NCI-H1436 (cell line): ENCODE measurements around the gene CTIF.
A peak's percentile ranks its signal among the peaks of the same experiment; 100 is the strongest.

ENCODE experiments used
- DNase-seq: peaks from one replicate; lab custom pipeline; 2025; lab: John Stamatoyannopoulos, UW

Gene CTIF

GRCh38 chr18:48551100-48551499 lies 12.3 kb downstream of the CTIF start:
- no peak for DNase-seq

GRCh38 chr18:48552130-48552529 lies 13.3 kb downstream of the CTIF start:
- no peak for DNase-seq

- DNase-seq: no peak
Observed at GRCh38 chr18:48553236-48553635, 14.4 kb downstream of the CTIF start.

- DNase-seq: no peak
Observed at GRCh38 chr18:48554610-48555400, 16.0 kb downstream of the CTIF start.

GRCh38 chr18:48555465-48555995 lies 16.7 kb downstream of the CTIF start:
- no peak for DNase-seq

- no peak for DNase-seq
Observed at GRCh38 chr18:48557640-48558174, 18.9 kb downstream of the CTIF start.

- DNase-seq: no peak
Observed at GRCh38 chr18:48558248-48558647, 19.4 kb downstream of the CTIF start.

- no peak for DNase-seq
Observed at GRCh38 chr18:48560491-48560890, 21.7 kb downstream of the CTIF start.

GRCh38 chr18:48562075-48562474 lies 23.2 kb downstream of the CTIF start:
- no peak for DNase-seq

- no peak for DNase-seq
Observed at GRCh38 chr18:48563027-48563426, 24.2 kb downstream of the CTIF start.

GRCh38 chr18:48564139-48564538 lies 25.3 kb downstream of the CTIF start:
- DNase-seq: no peak

GRCh38 chr18:48565105-48565504 lies 26.3 kb downstream of the CTIF start:
- no peak for DNase-seq

- no peak for DNase-seq
Observed at GRCh38 chr18:48566589-48566988, 27.8 kb downstream of the CTIF start.

GRCh38 chr18:48567388-48567787 lies 28.6 kb downstream of the CTIF start:
- no peak for DNase-seq

- DNase-seq: peak; percentile 7
Observed at GRCh38 chr18:48569139-48569914, 30.5 kb downstream of the CTIF start.

GRCh38 chr18:48569915-48570264 lies 31.1 kb downstream of the CTIF start:
- DNase-seq: no peak

GRCh38 chr18:48570313-48570712 lies 31.5 kb downstream of the CTIF start:
- DNase-seq: no peak

GRCh38 chr18:48571639-48572384 lies 33.0 kb downstream of the CTIF start:
- no peak for DNase-seq

GRCh38 chr18:48572402-48573126 lies 33.7 kb downstream of the CTIF start:
- no peak for DNase-seq

GRCh38 chr18:48573632-48574283 lies 34.9 kb downstream of the CTIF start:
- DNase-seq: no peak
